B cell (primary cell): ENCODE measurements around the gene PBLD.
"Not testable (repeated sequence)": the region's sequence is repeated elsewhere in the genome, so short reads cannot be mapped to it uniquely, and the experiment has no call there.

ENCODE experiments used
- EZH2 ChIP-seq: IDR thresholded peaks from 2 replicates; pipeline ENCODE4 v1.6.1; 2012; ENCODE audit warnings: borderline replicate concordance, low read depth, mild to moderate bottlenecking, moderate library complexity, low read length; ENCODE audit not compliant: insufficient read depth, poor library complexity, severe bottlenecking
- TF ChIP-seq, protein P1 (sequence below): fragments of 200-600 bp; IDR thresholded peaks from one replicate; pipeline ENCODE4 v1.8.0; 2022; ENCODE audit warnings: antibody characterized with exemption, mild to moderate bottlenecking

- TF ChIP-seq, protein P1, sequence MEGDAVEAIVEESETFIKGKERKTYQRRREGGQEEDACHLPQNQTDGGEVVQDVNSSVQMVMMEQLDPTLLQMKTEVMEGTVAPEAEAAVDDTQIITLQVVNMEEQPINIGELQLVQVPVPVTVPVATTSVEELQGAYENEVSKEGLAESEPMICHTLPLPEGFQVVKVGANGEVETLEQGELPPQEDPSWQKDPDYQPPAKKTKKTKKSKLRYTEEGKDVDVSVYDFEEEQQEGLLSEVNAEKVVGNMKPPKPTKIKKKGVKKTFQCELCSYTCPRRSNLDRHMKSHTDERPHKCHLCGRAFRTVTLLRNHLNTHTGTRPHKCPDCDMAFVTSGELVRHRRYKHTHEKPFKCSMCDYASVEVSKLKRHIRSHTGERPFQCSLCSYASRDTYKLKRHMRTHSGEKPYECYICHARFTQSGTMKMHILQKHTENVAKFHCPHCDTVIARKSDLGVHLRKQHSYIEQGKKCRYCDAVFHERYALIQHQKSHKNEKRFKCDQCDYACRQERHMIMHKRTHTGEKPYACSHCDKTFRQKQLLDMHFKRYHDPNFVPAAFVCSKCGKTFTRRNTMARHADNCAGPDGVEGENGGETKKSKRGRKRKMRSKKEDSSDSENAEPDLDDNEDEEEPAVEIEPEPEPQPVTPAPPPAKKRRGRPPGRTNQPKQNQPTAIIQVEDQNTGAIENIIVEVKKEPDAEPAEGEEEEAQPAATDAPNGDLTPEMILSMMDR = not testable (repeated sequence)
- not testable (repeated sequence) for TF ChIP-seq EZH2
These were observed 8.3 kb downstream of the PBLD start for GRCh38 chr10:68324396-68324795.
